OCI-LY1 (cell line): ENCODE measurements around the gene TTC28.

Source experiments
- H2AFZ ChIP-seq: fragments of 200-600 bp; sonication (generic), shearing (Covaris generic); 2 replicates; pipeline ENCODE4 v1.6.0; 2014; ENCODE audit warnings: antibody characterized with exemption, mild to moderate bottlenecking, low read length
- H3F3A ChIP-seq: fragments of 200-600 bp; sonication (generic), shearing (Covaris generic); 2 replicates; pipeline ENCODE4 v1.6.0; 2014; ENCODE audit warnings: mild to moderate bottlenecking, antibody characterized with exemption, low read length, moderate library complexity; ENCODE audit not compliant: insufficient read depth
- H3K27ac ChIP-seq: fragments of 200-600 bp; sonication (generic); 2 replicates; pipeline ENCODE4 v1.5.1; 2014; ENCODE audit warnings: low read length, mixed run types, mild to moderate bottlenecking, low read depth; ENCODE audit not compliant: poor library complexity, severe bottlenecking
- H3K27me3 ChIP-seq: fragments of 200-600 bp; sonication (generic); 2 replicates; pipeline ENCODE4 v1.6.0; 2014; ENCODE audit warnings: antibody characterized with exemption, mild to moderate bottlenecking, low read length, moderate library complexity; ENCODE audit not compliant: insufficient read depth
- H3K36me3 ChIP-seq: fragments of 200-600 bp; sonication (generic); 2 replicates; pipeline ENCODE4 v1.6.1; 2014; ENCODE audit warnings: mild to moderate bottlenecking, antibody characterized with exemption, low read length, moderate library complexity, mixed read lengths; ENCODE audit not compliant: insufficient read depth
- H3K4me1 ChIP-seq: fragments of 200-600 bp; sonication (generic); 2 replicates; pipeline ENCODE4 v1.5.1; 2014; ENCODE audit warnings: mild to moderate bottlenecking, low read length, moderate library complexity; ENCODE audit not compliant: insufficient read depth, severe bottlenecking
- H3K4me2 ChIP-seq: fragments of 200-600 bp; sonication (generic), shearing (Covaris generic); 2 replicates; pipeline ENCODE4 v1.6.1; 2014; ENCODE audit warnings: low read length
- H3K4me3 ChIP-seq: fragments of 200-600 bp; sonication (generic); 2 replicates; pipeline ENCODE4 v1.5.1; 2014; ENCODE audit warnings: low read length, low read depth, mild to moderate bottlenecking, mixed read lengths; ENCODE audit not compliant: poor library complexity, severe bottlenecking
- H3K79me2 ChIP-seq: fragments of 200-600 bp; shearing (Covaris generic); 2 replicates; pipeline ENCODE4 v1.6.1; 2016; ENCODE audit warnings: mixed run types, low read length, mixed read lengths; ENCODE audit not compliant: insufficient read depth
- H3K9ac ChIP-seq: fragments of 200-600 bp; sonication (generic), shearing (Covaris generic); 2 replicates; pipeline ENCODE4 v1.6.1; 2014; ENCODE audit warnings: mild to moderate bottlenecking, low read length, mixed read lengths
- H3K9me2 ChIP-seq: fragments of 200-600 bp; sonication (generic), shearing (Covaris generic); 2 replicates; pipeline ENCODE4 v1.6.1; 2014; ENCODE audit warnings: low read depth, mild to moderate bottlenecking, low read length, mixed read lengths
- H3K9me3 ChIP-seq: fragments of 200-600 bp; shearing (Covaris generic); 2 replicates; pipeline ENCODE4 v1.6.1; 2014; ENCODE audit warnings: low read length, mixed read lengths
- H4K20me1 ChIP-seq: fragments of 200-600 bp; sonication (generic), shearing (Covaris generic); 2 replicates; pipeline ENCODE4 v1.6.0; 2016; ENCODE audit warnings: mild to moderate bottlenecking, low read length; ENCODE audit not compliant: insufficient read depth
- EZH2 ChIP-seq: fragments of 200-600 bp; sonication (generic), shearing (Covaris generic); IDR thresholded peaks from 2 replicates; pipeline ENCODE4 v1.8.0; 2017; ENCODE audit warnings: borderline replicate concordance, mixed run types, mild to moderate bottlenecking, antibody characterized with exemption, low read length, moderate library complexity, mixed read lengths
- TF ChIP-seq, protein P1 (sequence below): fragments of 200-600 bp; sonication (generic), shearing (Covaris generic); IDR thresholded peaks from 2 replicates; pipeline ENCODE4 v1.5.1; 2017; ENCODE audit warnings: mild to moderate bottlenecking, antibody characterized with exemption, low read length, moderate library complexity, mixed read lengths

TTC28 gene

DNA sequence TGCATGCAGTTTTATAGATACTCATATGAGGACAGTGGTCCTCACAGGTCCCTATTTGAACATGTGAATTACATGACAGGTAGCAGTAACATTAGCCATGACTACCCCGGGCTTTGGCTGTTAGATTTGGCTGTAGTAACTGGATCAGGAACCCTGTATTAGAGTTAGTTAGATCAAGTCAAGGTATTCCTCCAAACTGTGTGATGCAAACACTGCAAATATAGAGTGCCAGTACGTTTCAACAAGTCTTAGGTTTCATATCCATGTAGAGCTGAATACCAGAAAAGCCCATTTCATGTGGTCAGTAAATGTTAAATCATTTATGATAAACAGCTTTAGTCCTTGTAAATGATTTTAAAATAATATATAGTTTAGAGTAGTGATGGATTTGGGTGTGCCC is 731.1 kb downstream of the TTC28 start:
- Histone ChIP-seq H3K9ac (no peak overlapping the region), H3K4me2 (no peak overlapping the region), H4K20me1 (no peaks in the 10 kb centered on the region), H3K27ac (no peak overlapping the region), H3K4me3 (no peak overlapping the region), H3K36me3 (no peaks in the 10 kb centered on the region), H3K4me1 (no peaks in the 10 kb centered on the region), H3K9me2 (no peaks in the 10 kb centered on the region), H3F3A (no peaks in the 10 kb centered on the region), H3K9me3 (no peaks in the 10 kb centered on the region), H3K27me3 (no peaks in the 10 kb centered on the region), H3K79me2 (no peaks in the 10 kb centered on the region), H2AFZ (no peak overlapping the region)
- TF ChIP-seq, protein P1, sequence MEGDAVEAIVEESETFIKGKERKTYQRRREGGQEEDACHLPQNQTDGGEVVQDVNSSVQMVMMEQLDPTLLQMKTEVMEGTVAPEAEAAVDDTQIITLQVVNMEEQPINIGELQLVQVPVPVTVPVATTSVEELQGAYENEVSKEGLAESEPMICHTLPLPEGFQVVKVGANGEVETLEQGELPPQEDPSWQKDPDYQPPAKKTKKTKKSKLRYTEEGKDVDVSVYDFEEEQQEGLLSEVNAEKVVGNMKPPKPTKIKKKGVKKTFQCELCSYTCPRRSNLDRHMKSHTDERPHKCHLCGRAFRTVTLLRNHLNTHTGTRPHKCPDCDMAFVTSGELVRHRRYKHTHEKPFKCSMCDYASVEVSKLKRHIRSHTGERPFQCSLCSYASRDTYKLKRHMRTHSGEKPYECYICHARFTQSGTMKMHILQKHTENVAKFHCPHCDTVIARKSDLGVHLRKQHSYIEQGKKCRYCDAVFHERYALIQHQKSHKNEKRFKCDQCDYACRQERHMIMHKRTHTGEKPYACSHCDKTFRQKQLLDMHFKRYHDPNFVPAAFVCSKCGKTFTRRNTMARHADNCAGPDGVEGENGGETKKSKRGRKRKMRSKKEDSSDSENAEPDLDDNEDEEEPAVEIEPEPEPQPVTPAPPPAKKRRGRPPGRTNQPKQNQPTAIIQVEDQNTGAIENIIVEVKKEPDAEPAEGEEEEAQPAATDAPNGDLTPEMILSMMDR = no peak
- TF ChIP-seq EZH2 = no peak

DNA sequence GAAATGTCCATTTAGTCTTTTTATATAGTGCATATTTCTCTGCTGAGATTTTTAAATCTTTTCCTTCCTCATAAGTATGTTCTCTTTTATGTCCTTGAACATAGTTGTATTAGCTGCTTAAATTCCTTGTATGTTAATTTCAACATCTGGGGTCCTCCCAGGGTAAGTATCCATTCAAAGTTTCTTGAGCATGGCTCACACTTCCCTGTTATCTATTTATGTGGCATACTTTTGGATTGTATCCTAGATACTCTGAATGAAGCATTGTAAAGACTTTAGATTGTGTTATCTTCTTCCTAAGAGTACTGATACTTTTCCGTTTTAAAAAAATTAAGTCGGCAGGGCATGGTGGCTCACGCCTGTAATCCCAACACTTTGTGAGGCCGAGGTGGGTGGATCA is 732.2 kb downstream of the TTC28 start:
- Histone ChIP-seq H3K9me3 (no peaks in the 10 kb centered on the region), H4K20me1 (no peaks in the 10 kb centered on the region), H3K36me3 (no peaks in the 10 kb centered on the region), H3K4me3 (no peak overlapping the region), H3K79me2 (no peaks in the 10 kb centered on the region), H3K27ac (no peak overlapping the region), H3K9me2 (no peaks in the 10 kb centered on the region), H3K27me3 (no peaks in the 10 kb centered on the region), H3K4me2 (no peak overlapping the region), H2AFZ (no peak overlapping the region), H3F3A (no peaks in the 10 kb centered on the region), H3K4me1 (no peaks in the 10 kb centered on the region), H3K9ac (no peak overlapping the region)
- TF ChIP-seq, protein P1 = no peak
- no peak for TF ChIP-seq EZH2

DNA sequence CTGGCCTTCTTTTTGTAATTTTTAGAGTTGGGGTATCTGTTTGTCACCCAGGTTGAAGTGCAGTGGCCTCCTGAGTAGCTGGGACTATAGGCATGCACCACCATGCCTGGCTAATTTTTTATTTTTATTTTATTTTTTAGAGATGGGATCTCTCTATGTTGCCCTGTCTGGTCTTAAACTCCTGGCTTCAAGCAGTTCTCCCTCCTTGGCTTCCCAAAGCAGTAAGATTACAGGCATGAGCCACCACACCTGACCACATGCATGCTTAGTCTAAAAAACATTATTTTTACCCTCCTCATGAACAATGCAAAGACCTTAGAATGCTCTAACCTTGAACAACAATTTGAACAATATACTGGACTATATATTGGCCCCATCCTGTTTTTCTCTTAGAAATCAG is 738.5 kb downstream of the TTC28 start:
- Histone ChIP-seq H3K36me3 (no peaks in the 10 kb centered on the region; the same call in 1 of the 2 replicates), H2AFZ (no peak overlapping the region), H3K79me2 (no peaks in the 10 kb centered on the region), H3K9me2 (no peaks in the 10 kb centered on the region), H3K27me3 (no peaks in the 10 kb centered on the region), H3K4me1 (no peaks in the 10 kb centered on the region), H3F3A (no peaks in the 10 kb centered on the region), H3K4me3 (no peak overlapping the region), H3K27ac (no peak overlapping the region), H3K4me2 (no peak overlapping the region), H3K9me3 (no peaks in the 10 kb centered on the region), H3K9ac (no peak overlapping the region), H4K20me1 (no peaks in the 10 kb centered on the region)
- TF ChIP-seq, protein P1 = no peak
- TF ChIP-seq EZH2 = no peak
